ENCODE data around the gene ZNRD2. TPM values are rescaled to one million over a fixed set of nuclear protein-coding genes. Genes with fewer than 3 reads are reported as not detected.
A peak's percentile ranks its signal among the peaks of the same experiment; 100 is the strongest.

The ZNRD2 gene
- total and polyA plus RNA-seq, 4 donors = 21.7 to 42.5 (median 33.2) TPM

GRCh38 chr11:65593518-65594414 is 23.5 kb downstream of the ZNRD2 start:
- H3K27ac ChIP-seq (ENCODE audit: low read depth in 1 of 2, low read length in 2 of 2) = no peak overlapping the region
- 53 to 55% methylated on average over 26 of the region's 26 CpGs for WGBS, 2 donors
- no peak overlapping the region for H3K4me3 ChIP-seq (ENCODE audit: low read length in 2 of 2)
- H3K9me3 ChIP-seq (ENCODE audit: control insufficient read depth, low read length) = no peaks in the 10 kb centered on the region
- no peaks in the 10 kb centered on the region for H3K4me1 ChIP-seq (ENCODE audit: control insufficient read depth in 1 of 2, insufficient read depth in 2 of 2, low read length in 2 of 2)
- peaks cover 0 to 6% of the 10 kb centered on the region in 2 donors for H3K36me3 ChIP-seq (ENCODE audit: control insufficient read depth in 1 of 2, insufficient read depth in 2 of 2, low read length in 1 of 2)
- DNase-seq = peak; percentile 75 to 83
- no peaks in the 10 kb centered on the region for H3K27me3 ChIP-seq (ENCODE audit: control insufficient read depth in 1 of 2, insufficient read depth in 2 of 2, low read length in 1 of 2)
- ATAC-seq (ENCODE audit: low FRiP score) = peak; percentile 62
- intact Hi-C loops (cut with DNase I) = loop anchor here (2.0 to 5.0 kb wide), 2 partner anchors 17 to 51 kb away; partner anchors contain the start of gene EHBP1L1 (in 1 of the 2)

DNA sequence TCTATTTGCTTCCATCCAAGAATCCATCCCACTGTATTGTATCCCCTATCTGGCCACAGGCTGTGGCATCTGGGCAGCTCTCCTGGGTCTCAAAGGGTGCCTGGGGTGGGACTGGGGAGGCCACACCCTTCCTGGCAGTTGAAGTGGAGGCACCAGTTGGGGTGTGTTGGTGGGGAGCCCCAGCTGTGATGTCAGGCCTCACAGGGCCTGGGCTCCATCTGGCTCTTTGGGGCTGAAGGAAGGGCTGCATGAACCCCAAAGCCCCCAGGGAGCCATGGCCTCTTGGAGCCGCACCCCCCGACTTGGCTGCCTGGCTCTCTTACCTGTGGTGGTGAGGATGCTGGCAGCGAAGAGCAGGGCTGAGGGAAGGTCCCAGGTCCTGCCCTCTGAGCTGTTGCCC is 24.9 kb downstream of the ZNRD2 start:
- Histone ChIP-seq H3K36me3 (ENCODE audit: control insufficient read depth in 1 of 2, insufficient read depth in 2 of 2, low read length in 1 of 2) (peaks cover 0 to 2% of the 10 kb centered on the region in 2 donors), H3K4me3 (ENCODE audit: low read length in 2 of 2) (no peak overlapping the region), H3K27me3 (ENCODE audit: control insufficient read depth in 1 of 2, insufficient read depth in 2 of 2, low read length in 1 of 2) (no peaks in the 10 kb centered on the region), H3K27ac (ENCODE audit: low read depth in 1 of 2, low read length in 2 of 2) (no peak overlapping the region), H3K9me3 (ENCODE audit: control insufficient read depth, low read length) (no peaks in the 10 kb centered on the region), H3K4me1 (ENCODE audit: control insufficient read depth in 1 of 2, insufficient read depth in 2 of 2, low read length in 2 of 2) (no peaks in the 10 kb centered on the region)
- no peak for ATAC-seq (ENCODE audit: low FRiP score)
- DNase-seq = no peak
- intact Hi-C loops (cut with DNase I) = no loop called here
- 68 to 74% methylated on average over 3 of the region's 3 CpGs for WGBS, 2 donors

GRCh38 chr11:65595543-65596281 is 25.4 kb downstream of the ZNRD2 start, which contains the start of gene KCNK7:
KCNK7 (minus strand) TSS chr11:65595800; CDS start chr11:65595772, 28 bp downstream.
- intact Hi-C loops (cut with DNase I) = no loop called here

DNA sequence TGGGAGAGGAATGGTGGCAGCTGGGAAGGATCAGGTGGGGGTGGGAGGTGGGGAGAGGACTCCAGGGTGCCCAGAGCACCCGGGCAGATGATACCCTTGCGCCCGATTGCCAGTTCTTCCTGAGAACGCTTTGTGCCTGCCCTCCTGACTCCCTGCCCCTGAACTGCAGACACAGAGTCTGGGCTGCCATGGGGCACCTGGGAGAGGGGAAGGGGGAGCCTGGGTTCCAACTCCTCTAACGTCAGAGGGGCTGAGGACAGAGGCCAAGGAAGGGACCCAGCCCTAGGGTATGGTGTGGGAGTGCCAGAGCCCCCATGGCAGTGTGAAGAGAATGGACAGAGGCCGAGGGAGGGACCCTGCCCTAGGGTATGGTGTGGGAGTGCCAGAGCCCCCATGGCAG is 26.2 kb downstream of the ZNRD2 start:
- ATAC-seq (ENCODE audit: low FRiP score) (no peak), DNase-seq (no peak)
- Histone ChIP-seq H3K9me3 (ENCODE audit: control insufficient read depth, low read length) (no peaks in the 10 kb centered on the region), H3K4me1 (ENCODE audit: control insufficient read depth in 1 of 2, insufficient read depth in 2 of 2, low read length in 2 of 2) (no peaks in the 10 kb centered on the region), H3K27ac (ENCODE audit: low read depth in 1 of 2, low read length in 2 of 2) (no peak overlapping the region), H3K27me3 (ENCODE audit: control insufficient read depth in 1 of 2, insufficient read depth in 2 of 2, low read length in 1 of 2) (no peaks in the 10 kb centered on the region), H3K36me3 (ENCODE audit: control insufficient read depth in 1 of 2, insufficient read depth in 2 of 2, low read length in 1 of 2) (peaks cover 0 to 2% of the 10 kb centered on the region in 2 donors), H3K4me3 (ENCODE audit: low read length in 2 of 2) (no peak overlapping the region)
- WGBS, 2 donors = 65 to 74% methylated on average over 6 of the region's 6 CpGs
- intact Hi-C loops (cut with DNase I) = no loop called here

More at GRCh38 chr11:65595543-65596281, 25.4 kb downstream of the ZNRD2 start, which contains the start of gene KCNK7:
- Histone ChIP-seq H3K36me3 (ENCODE audit: control insufficient read depth in 1 of 2, insufficient read depth in 2 of 2, low read length in 1 of 2) (peaks cover 0 to 2% of the 10 kb centered on the region in 2 donors), H3K27ac (ENCODE audit: low read depth in 1 of 2, low read length in 2 of 2) (no peak within 1 kb of the TSS), H3K27me3 (ENCODE audit: control insufficient read depth in 1 of 2, insufficient read depth in 2 of 2, low read length in 1 of 2) (no peaks in the 10 kb centered on the region), H3K4me1 (ENCODE audit: control insufficient read depth in 1 of 2, insufficient read depth in 2 of 2, low read length in 2 of 2) (no peaks in the 10 kb centered on the region), H3K4me3 (ENCODE audit: low read length in 2 of 2) (no peak within 1 kb of the TSS), H3K9me3 (ENCODE audit: control insufficient read depth, low read length) (no peaks in the 10 kb centered on the region)
- no peak for ATAC-seq (ENCODE audit: low FRiP score)
- DNase-seq = no peak
- WGBS, 2 donors = 56 to 64% methylated on average over 12 of the region's 12 CpGs

DNA sequence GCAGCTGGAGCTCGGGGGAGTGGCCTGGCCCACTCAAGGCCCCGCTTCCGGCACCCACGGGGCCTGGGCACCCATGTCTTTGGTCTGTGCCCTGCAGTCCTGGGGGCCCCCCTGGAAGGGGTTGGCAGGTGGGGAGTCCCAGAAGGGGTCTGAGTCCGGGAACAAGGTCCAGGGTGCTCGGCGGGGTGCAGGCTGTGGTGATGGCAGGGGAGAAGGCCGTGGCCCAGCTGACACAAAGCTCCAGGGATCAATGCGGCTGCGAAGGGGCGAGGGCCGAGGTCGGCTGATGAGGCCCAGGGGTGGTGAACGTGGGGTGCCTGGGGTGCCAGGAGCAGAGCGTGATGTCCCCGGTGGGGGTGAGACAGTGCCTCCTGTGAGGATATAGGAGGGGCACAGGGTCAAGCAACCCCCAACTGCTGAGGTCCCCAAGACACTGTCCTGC is 28.0 kb downstream of the ZNRD2 start:
- ATAC-seq (ENCODE audit: low FRiP score) (no peak), DNase-seq (no peak)
- no peak overlapping the region for H3K4me3 ChIP-seq (ENCODE audit: low read length in 2 of 2)
- no peak overlapping the region for H3K27ac ChIP-seq (ENCODE audit: low read depth in 1 of 2, low read length in 2 of 2)
- no peaks in the 10 kb centered on the region for H3K36me3 ChIP-seq (ENCODE audit: control insufficient read depth in 1 of 2, insufficient read depth in 2 of 2, low read length in 1 of 2)
- H3K4me1 ChIP-seq (ENCODE audit: control insufficient read depth in 1 of 2, insufficient read depth in 2 of 2, low read length in 2 of 2) = no peaks in the 10 kb centered on the region
- no peaks in the 10 kb centered on the region for H3K27me3 ChIP-seq (ENCODE audit: control insufficient read depth in 1 of 2, insufficient read depth in 2 of 2, low read length in 1 of 2)
- WGBS, 2 donors = 87% methylated on average over 13 to 16 of the region's 16 CpGs
- H3K9me3 ChIP-seq (ENCODE audit: control insufficient read depth, low read length) = no peaks in the 10 kb centered on the region
- intact Hi-C loops (cut with DNase I) = no loop called here

- Histone ChIP-seq H3K4me1 (ENCODE audit: control insufficient read depth in 1 of 2, insufficient read depth in 2 of 2, low read length in 2 of 2) (no peaks in the 10 kb centered on the region), H3K4me3 (ENCODE audit: low read length in 2 of 2) (no peak overlapping the region), H3K27ac (ENCODE audit: low read depth in 1 of 2, low read length in 2 of 2) (no peak overlapping the region), H3K36me3 (ENCODE audit: control insufficient read depth in 1 of 2, insufficient read depth in 2 of 2, low read length in 1 of 2) (peaks cover 0 to 3% of the 10 kb centered on the region in 2 donors), H3K27me3 (ENCODE audit: control insufficient read depth in 1 of 2, insufficient read depth in 2 of 2, low read length in 1 of 2) (no peaks in the 10 kb centered on the region), H3K9me3 (ENCODE audit: control insufficient read depth, low read length) (no peaks in the 10 kb centered on the region)
- intact Hi-C loops (cut with DNase I) = no loop called here
- DNase-seq = peak in 1 of 2 donors; percentile 47
- ATAC-seq (ENCODE audit: low FRiP score) = no peak
- WGBS, 2 donors = 77 to 82% methylated on average over 42 to 49 of the region's 49 CpGs
These were observed 29.1 kb downstream of the ZNRD2 start for GRCh38 chr11:65599216-65599954.

DNA sequence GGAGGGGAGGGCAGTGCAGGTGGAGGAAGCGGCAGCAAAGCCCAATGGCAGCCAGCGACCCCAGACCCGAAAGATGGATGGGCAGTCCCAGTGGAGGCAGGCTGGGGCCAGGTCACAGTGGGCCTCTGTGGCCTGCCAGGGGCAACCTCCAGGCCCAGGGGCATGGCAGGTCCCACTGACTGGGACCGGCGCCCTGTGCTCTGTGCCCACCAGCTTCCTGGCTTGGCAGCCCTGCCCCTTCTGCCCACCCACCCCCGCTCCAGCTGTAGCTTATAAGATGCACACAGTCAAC is 29.6 kb downstream of the ZNRD2 start:
- no peak for ATAC-seq (ENCODE audit: low FRiP score)
- no peaks in the 10 kb centered on the region for H3K4me1 ChIP-seq (ENCODE audit: control insufficient read depth in 1 of 2, insufficient read depth in 2 of 2, low read length in 2 of 2)
- no peak overlapping the region for H3K27ac ChIP-seq (ENCODE audit: low read depth in 1 of 2, low read length in 2 of 2)
- H3K27me3 ChIP-seq (ENCODE audit: control insufficient read depth in 1 of 2, insufficient read depth in 2 of 2, low read length in 1 of 2) = no peaks in the 10 kb centered on the region
- H3K9me3 ChIP-seq (ENCODE audit: control insufficient read depth, low read length) = no peaks in the 10 kb centered on the region
- DNase-seq = no peak
- WGBS, 2 donors = 88 to 91% methylated on average over 6 of the region's 6 CpGs
- peaks cover 2 to 3% of the 10 kb centered on the region in 2 donors for H3K36me3 ChIP-seq (ENCODE audit: control insufficient read depth in 1 of 2, insufficient read depth in 2 of 2, low read length in 1 of 2)
- intact Hi-C loops (cut with DNase I) = no loop called here
- H3K4me3 ChIP-seq (ENCODE audit: low read length in 2 of 2) = no peak overlapping the region

DNA sequence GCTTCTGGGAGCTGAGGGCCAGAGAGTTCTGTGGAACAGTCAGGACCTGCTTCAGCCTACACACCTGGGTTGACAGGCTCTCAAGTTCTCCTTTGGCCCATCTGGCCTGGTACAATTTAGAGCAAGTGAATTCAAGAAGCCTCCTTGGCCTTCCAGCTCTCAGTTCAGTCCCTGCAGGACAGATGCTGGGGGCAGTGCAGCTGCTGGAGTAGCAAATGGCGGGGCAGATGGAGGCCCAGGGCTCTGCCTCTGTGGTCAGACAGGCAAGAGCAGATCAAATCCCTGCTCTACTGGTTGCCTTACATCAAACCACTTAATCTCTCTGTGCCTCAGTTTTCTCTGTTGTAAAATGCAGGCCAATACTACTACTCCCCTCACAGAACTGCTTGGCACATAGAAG is 34.0 kb downstream of the ZNRD2 start:
- no peaks in the 10 kb centered on the region for H3K27me3 ChIP-seq (ENCODE audit: control insufficient read depth in 1 of 2, insufficient read depth in 2 of 2, low read length in 1 of 2)
- H3K9me3 ChIP-seq (ENCODE audit: control insufficient read depth, low read length) = no peaks in the 10 kb centered on the region
- DNase-seq = no peak
- H3K4me1 ChIP-seq (ENCODE audit: control insufficient read depth in 1 of 2, insufficient read depth in 2 of 2, low read length in 2 of 2) = no peaks in the 10 kb centered on the region
- no peak overlapping the region for H3K27ac ChIP-seq (ENCODE audit: low read depth in 1 of 2, low read length in 2 of 2)
- intact Hi-C loops (cut with DNase I) = no loop called here
- H3K36me3 ChIP-seq (ENCODE audit: control insufficient read depth in 1 of 2, insufficient read depth in 2 of 2, low read length in 1 of 2) = peaks cover 2 to 3% of the 10 kb centered on the region in 2 donors
- ATAC-seq (ENCODE audit: low FRiP score) = no peak
- 93 to 96% methylated on average over 1 of the region's 1 CpG for WGBS, 2 donors
- no peak overlapping the region for H3K4me3 ChIP-seq (ENCODE audit: low read length in 2 of 2)
